Measurements from ENCODE around the gene AMER1.

Gene AMER1

DNA sequence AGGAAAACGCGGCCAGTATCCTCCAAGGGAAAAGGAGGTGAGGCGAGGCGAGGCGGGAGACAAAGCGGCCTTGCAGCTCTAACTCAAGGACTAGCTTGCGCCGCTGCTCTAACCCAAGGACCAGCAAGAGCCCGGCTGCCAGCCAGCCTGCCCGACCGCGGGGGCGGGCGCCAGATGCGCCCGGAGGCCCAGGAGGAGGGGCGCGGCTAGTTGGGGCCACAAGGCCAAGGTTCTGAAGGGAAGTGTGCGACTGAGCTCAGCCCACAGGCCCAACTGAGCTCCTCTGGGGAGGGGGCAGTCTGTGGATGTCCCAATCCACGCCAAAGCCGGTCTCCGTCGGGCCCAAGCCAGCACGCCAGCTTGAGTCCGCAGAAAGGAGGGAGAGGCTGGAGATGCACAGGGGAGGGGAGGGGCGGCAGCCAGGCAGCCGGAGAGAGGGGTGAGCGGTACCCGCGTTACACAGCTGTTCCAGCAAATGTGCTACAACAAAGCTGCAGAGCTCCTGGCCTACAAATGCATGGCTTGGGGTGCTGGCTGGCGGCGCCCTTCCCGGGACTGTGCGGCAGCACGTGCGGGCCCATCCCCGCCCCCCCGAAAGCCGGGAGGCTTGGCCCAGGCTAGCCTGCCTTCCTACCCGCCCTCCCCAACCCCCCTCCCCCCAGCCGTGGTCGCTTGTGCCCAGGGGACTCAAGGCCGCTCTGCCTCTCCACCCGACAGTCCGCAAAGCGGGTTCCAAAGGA, 637 bp downstream of the AMER1 start:
- H3K4me3 ChIP-seq (replicated peaks; ENCODE audit: low read depth, low read length), result peak overlapping the region; percentile 58
- TF ChIP-seq, protein P1, sequence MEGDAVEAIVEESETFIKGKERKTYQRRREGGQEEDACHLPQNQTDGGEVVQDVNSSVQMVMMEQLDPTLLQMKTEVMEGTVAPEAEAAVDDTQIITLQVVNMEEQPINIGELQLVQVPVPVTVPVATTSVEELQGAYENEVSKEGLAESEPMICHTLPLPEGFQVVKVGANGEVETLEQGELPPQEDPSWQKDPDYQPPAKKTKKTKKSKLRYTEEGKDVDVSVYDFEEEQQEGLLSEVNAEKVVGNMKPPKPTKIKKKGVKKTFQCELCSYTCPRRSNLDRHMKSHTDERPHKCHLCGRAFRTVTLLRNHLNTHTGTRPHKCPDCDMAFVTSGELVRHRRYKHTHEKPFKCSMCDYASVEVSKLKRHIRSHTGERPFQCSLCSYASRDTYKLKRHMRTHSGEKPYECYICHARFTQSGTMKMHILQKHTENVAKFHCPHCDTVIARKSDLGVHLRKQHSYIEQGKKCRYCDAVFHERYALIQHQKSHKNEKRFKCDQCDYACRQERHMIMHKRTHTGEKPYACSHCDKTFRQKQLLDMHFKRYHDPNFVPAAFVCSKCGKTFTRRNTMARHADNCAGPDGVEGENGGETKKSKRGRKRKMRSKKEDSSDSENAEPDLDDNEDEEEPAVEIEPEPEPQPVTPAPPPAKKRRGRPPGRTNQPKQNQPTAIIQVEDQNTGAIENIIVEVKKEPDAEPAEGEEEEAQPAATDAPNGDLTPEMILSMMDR (IDR thresholded peaks at IDR 0.05; ENCODE audit: low read depth, low read length, missing control alignments), result no peak
- DNase-seq (ENCODE audit: extremely low read depth, low read depth), result no peak

DNA sequence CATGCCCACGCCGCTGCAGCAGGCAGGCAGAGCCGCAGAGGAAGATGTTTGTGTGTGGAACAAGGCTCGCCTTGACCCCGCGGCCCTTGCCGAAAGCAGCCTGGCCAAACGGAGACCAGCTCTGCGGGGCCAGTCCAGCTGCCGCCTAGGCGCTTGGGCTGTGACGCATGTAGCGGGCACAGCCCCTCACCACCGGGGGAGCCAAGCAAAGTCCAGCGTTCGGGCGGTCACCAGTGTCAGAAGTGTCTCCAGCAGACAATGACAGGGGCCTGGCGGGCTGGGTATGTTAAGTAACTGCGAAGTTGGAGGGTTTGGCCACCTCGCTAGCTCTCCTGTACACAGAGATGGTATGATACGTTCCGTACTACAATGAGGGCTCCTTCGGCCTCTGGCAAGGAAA, 1.3 kb downstream of the AMER1 start:
- TF ChIP-seq, protein P1 (IDR thresholded peaks at IDR 0.05; ENCODE audit: low read depth, low read length, missing control alignments), result no peak
- no peak for DNase-seq (ENCODE audit: extremely low read depth, low read depth)

DNA sequence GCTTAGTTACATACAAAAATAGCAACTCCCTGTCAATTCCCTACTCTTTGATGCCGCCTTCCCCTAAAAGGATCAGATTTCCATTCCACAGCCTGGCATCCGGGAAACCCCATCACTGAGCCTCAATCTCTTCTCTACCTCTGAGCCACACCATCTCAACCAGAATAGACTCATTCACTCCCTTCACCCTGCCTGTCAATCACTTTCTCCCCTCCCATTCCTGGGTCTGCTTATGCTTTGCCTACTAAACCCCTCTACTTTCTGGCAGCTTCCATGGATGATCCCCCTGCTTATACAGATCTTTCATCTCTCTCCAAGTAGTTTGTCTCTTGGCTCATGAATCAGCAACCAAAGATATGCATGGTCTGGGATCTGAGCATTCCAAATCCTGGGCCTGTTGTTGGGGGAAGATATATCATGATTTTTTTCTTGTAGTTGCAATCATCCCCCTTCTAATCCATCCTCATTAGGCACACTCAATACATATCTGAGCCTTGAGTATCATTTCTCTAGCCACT, 2.6 kb downstream of the AMER1 start:
- DNase-seq (ENCODE audit: extremely low read depth, low read depth), result no peak
- H3K4me3 ChIP-seq (replicated peaks; ENCODE audit: low read depth, low read length), result no peak overlapping the region
- TF ChIP-seq, protein P1 (IDR thresholded peaks at IDR 0.05; ENCODE audit: low read depth, low read length, missing control alignments), result no peak

More for the DNA sequence above, 1.3 kb downstream of the AMER1 start:
- peak overlapping the region; percentile 58 for H3K4me3 ChIP-seq (replicated peaks; ENCODE audit: low read depth, low read length)

DNA sequence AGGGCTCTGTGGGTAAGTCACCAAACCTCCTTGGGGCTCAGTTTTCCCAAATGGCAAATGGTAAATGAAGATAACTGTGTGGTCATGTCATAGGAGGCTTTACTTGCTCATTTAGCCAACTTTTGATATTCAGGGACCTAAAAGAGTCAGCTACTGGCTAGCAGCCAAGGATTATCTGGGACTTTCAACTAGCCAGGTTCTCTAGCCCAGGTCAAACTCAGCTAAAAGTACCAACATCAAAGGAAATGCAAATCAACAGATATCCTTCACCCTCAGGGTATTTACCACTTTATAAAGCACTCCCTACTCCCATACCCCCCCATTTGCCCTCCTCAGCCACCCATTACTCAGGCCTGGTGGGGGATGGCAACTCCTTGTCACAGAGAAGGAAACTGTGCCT, 7.5 kb downstream of the AMER1 start:
- DNase-seq (ENCODE audit: extremely low read depth, low read depth), result no peak
- H3K4me3 ChIP-seq (replicated peaks; ENCODE audit: low read depth, low read length), result no peak overlapping the region
- TF ChIP-seq, protein P1 (IDR thresholded peaks at IDR 0.05; ENCODE audit: low read depth, low read length, missing control alignments), result no peak

DNA sequence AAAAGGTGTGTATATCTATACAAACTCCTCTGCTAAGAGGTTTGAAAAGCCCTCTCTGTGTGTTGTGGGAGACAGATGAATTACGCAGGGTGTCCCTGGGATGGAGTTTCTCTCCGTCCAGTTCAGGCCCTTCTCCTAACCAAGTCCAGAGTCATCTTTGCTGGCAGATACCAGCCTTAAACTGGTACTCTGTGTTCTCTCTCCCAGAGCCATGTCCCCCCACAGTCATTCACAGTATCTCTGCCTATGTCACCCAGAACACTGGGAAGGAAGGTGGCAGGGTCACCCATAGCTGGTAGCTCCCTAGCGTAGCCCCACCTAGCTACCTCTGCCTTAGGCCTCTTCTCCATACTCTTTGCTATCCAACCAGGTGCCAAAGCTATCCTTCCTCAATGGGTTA, 8.9 kb downstream of the AMER1 start:
- no peak overlapping the region for H3K4me3 ChIP-seq (replicated peaks; ENCODE audit: low read depth, low read length)
- no peak for DNase-seq (ENCODE audit: extremely low read depth, low read depth)
- TF ChIP-seq, protein P1 (IDR thresholded peaks at IDR 0.05; ENCODE audit: low read depth, low read length, missing control alignments), result no peak

DNA sequence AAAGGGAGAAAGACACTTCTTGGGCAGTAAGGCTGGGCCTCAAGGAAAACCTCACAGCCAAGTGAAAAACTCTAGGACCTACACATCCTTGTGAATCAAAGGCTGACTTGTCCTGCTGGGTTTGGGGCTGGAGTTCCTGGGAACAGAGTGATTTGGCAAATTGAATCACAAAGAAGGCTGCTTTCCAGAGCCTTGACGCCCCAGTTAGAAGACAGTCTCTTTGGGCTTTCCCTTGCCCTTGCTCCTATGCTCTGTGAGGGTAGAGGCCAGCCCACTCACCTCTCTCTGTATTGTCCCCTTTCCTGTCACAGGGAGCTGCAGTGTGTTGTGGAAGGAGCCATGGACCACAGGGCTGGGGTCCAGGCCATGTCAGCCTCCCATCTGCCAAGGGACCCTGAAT, 9.6 kb downstream of the AMER1 start:
- H3K4me3 ChIP-seq (replicated peaks; ENCODE audit: low read depth, low read length), result no peak overlapping the region
- TF ChIP-seq, protein P1 (IDR thresholded peaks at IDR 0.05; ENCODE audit: low read depth, low read length, missing control alignments), result no peak
- DNase-seq (ENCODE audit: extremely low read depth, low read depth), result no peak

Data from HFF-Myc (cell line).